ENCODE data around the gene ZNF764.

DNA sequence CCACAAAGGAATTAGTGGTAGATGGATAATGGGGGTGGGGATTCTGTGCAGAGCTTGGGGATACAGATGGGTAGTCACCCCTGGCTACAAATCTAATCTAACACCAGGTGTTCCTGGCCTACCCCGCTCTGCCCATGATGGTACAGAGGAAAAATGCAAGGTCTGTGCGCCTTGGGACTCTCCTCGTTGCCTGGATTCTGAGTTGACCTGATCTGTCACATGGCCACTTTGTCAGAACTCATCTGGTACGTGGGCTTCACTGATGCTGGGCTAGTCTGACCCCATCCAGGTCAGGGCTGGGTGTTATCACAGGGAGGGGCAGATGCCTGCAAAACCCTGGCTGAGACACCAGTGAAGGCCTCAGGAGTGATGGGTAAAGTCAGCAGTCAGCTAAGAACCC, 5.2 kb downstream of the ZNF764 start:
- TF ChIP-seq CTCF (IDR thresholded peaks at IDR 0.05 in 4 of 5, conservative IDR thresholded peaks at IDR 0.05 in 1 of 5) = no peak
- no peak for TF ChIP-seq POLR2A (IDR thresholded peaks at IDR 0.05)

Measured in gastrocnemius medialis (tissue), 4 donors.